H1 (cell line): Measurements from ENCODE around the gene KRT4.

Source experiments
- BCL11A ChIP-seq, 2 experiments: IDR thresholded peaks; one replicate each; pipeline ENCODE4 v1.6.1; 2011; ENCODE audit warnings: low read depth in 2 of 2, low read length in 2 of 2, mild to moderate bottlenecking in 2 of 2
- SIN3A ChIP-seq, 2 experiments: IDR thresholded peaks in 1 of 2; conservative IDR thresholded peaks in 1 of 2; 2 replicates each; pipeline ENCODE4 v1.6.1; 2011 to 2012; ENCODE audit warnings: low read length in 2 of 2, improper control_type of control experiment in 1 of 2, low read depth in 1 of 2, mild to moderate bottlenecking in 1 of 2
- TF ChIP-seq, protein P1 (sequence below), 3 experiments: IDR thresholded peaks; 1 replicate in 2 of 3; 2 replicates in 1 of 3; pipeline versions ENCODE4 v1.5.1 to v1.6.1; 2011; ENCODE audit warnings: low read length in 3 of 3, mild to moderate bottlenecking in 3 of 3, inconsistent platforms in 2 of 3, low read depth in 1 of 3, moderate library complexity in 1 of 3; ENCODE audit not compliant: insufficient read depth in 1 of 3; ENCODE audit errors: control extremely low read depth in 1 of 3

- TF ChIP-seq, protein P1, sequence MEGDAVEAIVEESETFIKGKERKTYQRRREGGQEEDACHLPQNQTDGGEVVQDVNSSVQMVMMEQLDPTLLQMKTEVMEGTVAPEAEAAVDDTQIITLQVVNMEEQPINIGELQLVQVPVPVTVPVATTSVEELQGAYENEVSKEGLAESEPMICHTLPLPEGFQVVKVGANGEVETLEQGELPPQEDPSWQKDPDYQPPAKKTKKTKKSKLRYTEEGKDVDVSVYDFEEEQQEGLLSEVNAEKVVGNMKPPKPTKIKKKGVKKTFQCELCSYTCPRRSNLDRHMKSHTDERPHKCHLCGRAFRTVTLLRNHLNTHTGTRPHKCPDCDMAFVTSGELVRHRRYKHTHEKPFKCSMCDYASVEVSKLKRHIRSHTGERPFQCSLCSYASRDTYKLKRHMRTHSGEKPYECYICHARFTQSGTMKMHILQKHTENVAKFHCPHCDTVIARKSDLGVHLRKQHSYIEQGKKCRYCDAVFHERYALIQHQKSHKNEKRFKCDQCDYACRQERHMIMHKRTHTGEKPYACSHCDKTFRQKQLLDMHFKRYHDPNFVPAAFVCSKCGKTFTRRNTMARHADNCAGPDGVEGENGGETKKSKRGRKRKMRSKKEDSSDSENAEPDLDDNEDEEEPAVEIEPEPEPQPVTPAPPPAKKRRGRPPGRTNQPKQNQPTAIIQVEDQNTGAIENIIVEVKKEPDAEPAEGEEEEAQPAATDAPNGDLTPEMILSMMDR (IDR thresholded peaks at IDR 0.05; ENCODE audit: control extremely low read depth in 1 of 3, insufficient read depth in 1 of 3, low read depth in 1 of 3, low read length in 3 of 3): peak; percentile 23 to 42 (median 27)
- TF ChIP-seq BCL11A (IDR thresholded peaks at IDR 0.05; ENCODE audit: low read depth in 2 of 2, low read length in 2 of 2) (no peak), SIN3A (conservative IDR thresholded peaks at IDR 0.05 in 1 of 2, IDR thresholded peaks at IDR 0.05 in 1 of 2; ENCODE audit: low read depth in 1 of 2, low read length in 2 of 2) (no peak)
Measured at GRCh38 chr12:52759695-52760094, 54.2 kb downstream of the KRT4 start.
